Measurements from ENCODE around the gene PXMP4. TPM values are rescaled to one million over a fixed set of nuclear protein-coding genes. Genes with fewer than 3 reads are reported as not detected.

The PXMP4 gene
- total and polyA plus RNA-seq, 12 donors = 6.8 to 47.4 (median 20.4) TPM

DNA sequence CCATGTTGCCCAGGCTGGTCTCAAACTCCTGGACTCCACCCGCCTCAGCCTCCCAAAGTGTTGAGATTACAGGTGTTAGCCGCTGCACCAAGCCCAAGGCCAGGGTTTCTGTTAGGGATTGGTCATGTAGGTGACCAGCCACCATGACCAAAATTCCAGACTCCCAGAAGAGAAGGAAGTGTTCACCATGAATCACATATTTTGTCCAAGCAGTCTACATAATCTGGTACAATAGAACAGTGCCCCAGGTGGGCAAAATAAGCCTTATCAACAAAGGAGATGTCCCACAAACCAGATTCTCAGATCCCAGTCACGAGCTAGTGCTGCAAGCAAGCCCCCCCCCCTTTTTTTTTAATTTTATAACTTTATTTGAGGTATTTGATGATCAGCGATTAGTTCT, 31.7 kb upstream of the PXMP4 start:
- no peak for TF ChIP-seq POLR2A (IDR thresholded peaks at IDR 0.05)
- TF ChIP-seq, protein P1, sequence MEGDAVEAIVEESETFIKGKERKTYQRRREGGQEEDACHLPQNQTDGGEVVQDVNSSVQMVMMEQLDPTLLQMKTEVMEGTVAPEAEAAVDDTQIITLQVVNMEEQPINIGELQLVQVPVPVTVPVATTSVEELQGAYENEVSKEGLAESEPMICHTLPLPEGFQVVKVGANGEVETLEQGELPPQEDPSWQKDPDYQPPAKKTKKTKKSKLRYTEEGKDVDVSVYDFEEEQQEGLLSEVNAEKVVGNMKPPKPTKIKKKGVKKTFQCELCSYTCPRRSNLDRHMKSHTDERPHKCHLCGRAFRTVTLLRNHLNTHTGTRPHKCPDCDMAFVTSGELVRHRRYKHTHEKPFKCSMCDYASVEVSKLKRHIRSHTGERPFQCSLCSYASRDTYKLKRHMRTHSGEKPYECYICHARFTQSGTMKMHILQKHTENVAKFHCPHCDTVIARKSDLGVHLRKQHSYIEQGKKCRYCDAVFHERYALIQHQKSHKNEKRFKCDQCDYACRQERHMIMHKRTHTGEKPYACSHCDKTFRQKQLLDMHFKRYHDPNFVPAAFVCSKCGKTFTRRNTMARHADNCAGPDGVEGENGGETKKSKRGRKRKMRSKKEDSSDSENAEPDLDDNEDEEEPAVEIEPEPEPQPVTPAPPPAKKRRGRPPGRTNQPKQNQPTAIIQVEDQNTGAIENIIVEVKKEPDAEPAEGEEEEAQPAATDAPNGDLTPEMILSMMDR (IDR thresholded peaks at IDR 0.05) = no peak
- Histone ChIP-seq H3K4me1 (replicated peaks in 1 of 2) (no peaks in the 10 kb centered on the region), H3K27ac (no peak overlapping the region), H3K4me3 (no peak overlapping the region), H3K9me3 (replicated peaks in 1 of 3) (no peaks in the 10 kb centered on the region), H3K27me3 (no peaks in the 10 kb centered on the region), H3K36me3 (replicated peaks in 1 of 2) (no peaks in the 10 kb centered on the region)
- no peak for DNase-seq
- WGBS, 4 donors = 90 to 98% (median 93%) methylated on average over 4 of the region's 4 CpGs
- intact Hi-C loops (cut with DNase I) = no loop called here

DNA sequence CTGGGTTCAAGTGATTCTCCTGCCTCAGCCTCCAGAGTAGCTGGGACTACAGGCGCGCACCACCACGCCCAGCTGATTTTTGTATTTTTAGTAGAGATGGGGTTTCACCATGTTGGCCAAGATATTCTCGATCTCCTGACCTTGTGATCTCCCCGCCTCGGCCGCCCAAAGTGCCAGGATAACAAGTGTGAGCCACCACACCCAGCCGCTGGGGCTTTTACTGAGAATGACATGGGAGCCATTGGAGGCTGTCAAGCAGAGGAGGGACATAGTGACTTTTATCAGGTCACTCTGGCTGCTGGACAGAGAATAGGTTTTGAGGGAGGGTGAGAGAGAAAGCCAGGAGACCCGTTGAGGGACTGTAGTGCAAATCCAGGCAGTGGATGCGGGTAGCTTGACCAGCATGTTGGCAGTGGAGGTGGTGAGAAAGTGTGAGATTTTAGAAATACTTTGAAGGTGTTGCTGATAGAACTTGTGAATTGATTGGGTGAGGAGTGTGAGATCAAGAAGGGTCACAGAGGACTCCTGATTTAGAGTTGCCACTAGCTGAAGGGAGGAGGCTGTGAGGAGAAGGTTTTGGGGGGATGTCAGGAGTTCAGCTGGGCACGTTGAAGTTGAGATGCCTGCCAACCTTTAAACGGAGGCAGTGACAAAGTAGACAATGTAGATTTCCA, 26.4 kb upstream of the PXMP4 start:
- no peak overlapping the region for H3K4me3 ChIP-seq
- WGBS, 4 donors = 92 to 94% (median 94%) methylated on average over 9 to 12 of the region's 12 CpGs
- H3K4me1 ChIP-seq (replicated peaks in 1 of 2) = no peaks in the 10 kb centered on the region
- no peaks in the 10 kb centered on the region for H3K27me3 ChIP-seq
- no peaks in the 10 kb centered on the region for H3K36me3 ChIP-seq (replicated peaks in 1 of 2)
- no peak overlapping the region for H3K27ac ChIP-seq
- DNase-seq = no peak
- no peaks in the 10 kb centered on the region for H3K9me3 ChIP-seq (replicated peaks in 1 of 3)
- TF ChIP-seq POLR2A (IDR thresholded peaks at IDR 0.05) = no peak
- TF ChIP-seq, protein P1 (IDR thresholded peaks at IDR 0.05) = no peak
- intact Hi-C loops (cut with DNase I) = no loop called here

DNA sequence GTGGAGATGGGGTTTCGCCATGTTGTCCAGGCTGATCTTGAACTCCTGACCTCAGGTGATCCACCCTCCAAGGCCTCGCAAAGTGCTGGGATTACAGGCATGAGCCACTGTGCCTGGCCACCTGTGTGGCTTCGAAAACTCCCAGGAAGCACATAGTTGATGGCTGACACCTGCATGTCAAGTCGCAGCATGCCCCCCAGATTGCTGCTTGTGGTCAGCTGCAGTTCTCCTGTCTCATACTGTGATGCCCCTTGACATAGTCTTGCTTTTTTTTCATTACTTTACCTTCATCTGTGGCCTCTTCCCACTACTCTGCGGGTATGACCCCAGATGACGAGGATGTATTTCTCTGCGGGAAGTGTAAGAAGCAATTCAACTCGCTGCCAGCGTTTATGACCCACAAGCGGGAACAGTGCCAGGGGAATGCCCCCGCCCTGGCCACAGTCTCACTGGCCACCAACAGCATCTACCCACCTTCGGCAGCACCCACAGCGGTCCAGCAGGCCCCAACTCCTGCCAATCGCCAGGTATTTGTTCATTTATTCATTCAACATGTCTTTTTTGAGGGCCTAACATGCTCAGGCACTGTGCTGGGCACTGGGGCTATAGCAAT, 24.8 kb upstream of the PXMP4 start:
- Histone ChIP-seq H3K4me1 (replicated peaks in 1 of 2) (no peaks in the 10 kb centered on the region), H3K36me3 (replicated peaks in 1 of 2) (no peaks in the 10 kb centered on the region), H3K9me3 (replicated peaks in 1 of 3) (no peaks in the 10 kb centered on the region), H3K4me3 (no peak overlapping the region), H3K27ac (no peak overlapping the region), H3K27me3 (no peaks in the 10 kb centered on the region)
- intact Hi-C loops (cut with DNase I) = no loop called here
- TF ChIP-seq POLR2A (IDR thresholded peaks at IDR 0.05) = no peak
- TF ChIP-seq, protein P1 (IDR thresholded peaks at IDR 0.05) = no peak
- no peak for DNase-seq
- 94 to 99% (median 97%) methylated on average over 14 of the region's 14 CpGs for whole genome bisulfite sequencing, 4 donors

DNA sequence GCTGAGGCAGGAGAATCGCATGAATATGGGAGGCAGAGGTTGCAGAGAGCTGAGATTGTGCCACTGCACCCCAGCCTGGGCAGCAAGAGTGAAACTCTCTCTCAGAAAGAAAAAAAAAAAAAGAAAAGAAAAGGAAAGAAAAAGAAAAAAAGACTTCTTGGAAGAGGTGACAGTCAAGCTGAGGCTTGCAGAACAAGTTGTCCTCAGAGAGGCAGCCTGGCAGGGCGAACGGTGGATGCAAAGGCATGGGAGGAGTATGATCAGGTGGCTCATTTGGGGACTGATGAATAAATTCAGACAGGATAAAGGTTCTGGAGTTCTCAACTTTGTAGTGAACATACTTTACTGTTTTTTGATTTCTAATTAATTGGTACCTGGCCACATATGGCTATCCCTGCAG, 24.1 kb upstream of the PXMP4 start:
- DNase-seq = no peak
- intact Hi-C loops (cut with DNase I) = no loop called here
- no peaks in the 10 kb centered on the region for H3K27me3 ChIP-seq
- no peak overlapping the region for H3K27ac ChIP-seq
- no peaks in the 10 kb centered on the region for H3K9me3 ChIP-seq (replicated peaks in 1 of 3)
- H3K4me1 ChIP-seq (replicated peaks in 1 of 2) = no peaks in the 10 kb centered on the region
- 92 to 97% (median 95%) methylated on average over 3 of the region's 3 CpGs for WGBS, 4 donors
- no peak overlapping the region for H3K4me3 ChIP-seq
- H3K36me3 ChIP-seq (replicated peaks in 1 of 2) = no peaks in the 10 kb centered on the region
- no peak for TF ChIP-seq POLR2A (IDR thresholded peaks at IDR 0.05)
- TF ChIP-seq, protein P1 (IDR thresholded peaks at IDR 0.05) = no peak

All from adrenal gland (tissue), 12 donors.